OCI-LY3 (cell line): ENCODE measurements around the gene EFNB3.

Source experiments
- H2AFZ ChIP-seq: fragments of 200-600, 300-600 bp; shearing (Covaris generic); 2 replicates; pipeline ENCODE4 v1.6.0; 2014; ENCODE audit warnings: antibody characterized with exemption, low read depth, low read length
- H3K27ac ChIP-seq: fragments of 200-600, 300-600 bp; sonication (generic); 2 replicates; pipeline ENCODE4 v1.5.1; 2014; ENCODE audit warnings: mild to moderate bottlenecking, low read length, moderate library complexity, mixed read lengths
- H3K27me3 ChIP-seq: fragments of 200-600, 300-600 bp; sonication (generic); 2 replicates; pipeline ENCODE4 v1.6.1; 2014; ENCODE audit warnings: low read depth, low read length, mixed read lengths
- H3K36me3 ChIP-seq: fragments of 200-600, 300-600 bp; sonication (generic); replicated peaks from 2 replicates; pipeline ENCODE3; 2014; ENCODE audit warnings: low read depth, low read length, mixed read lengths
- H3K4me1 ChIP-seq: fragments of 300-600, 200-600 bp; sonication (generic); 2 replicates; pipeline ENCODE4 v1.6.1; 2014; ENCODE audit warnings: low read length, mixed read lengths
- H3K4me2 ChIP-seq: fragments of 200-600, 300-600 bp; sonication (generic); 2 replicates; pipeline ENCODE4 v1.6.1; 2014; ENCODE audit warnings: low read length, mixed read lengths
- H3K4me3 ChIP-seq: fragments of 300-600, 200-600 bp; sonication (generic); 2 replicates; pipeline ENCODE4 v1.5.1; 2014; ENCODE audit warnings: antibody characterized with exemption, mild to moderate bottlenecking, low read length, moderate library complexity
- H3K79me2 ChIP-seq: fragments of 300-600, 200-600 bp; shearing (Covaris generic); 2 replicates; pipeline ENCODE4 v1.6.1; 2014; ENCODE audit warnings: mild to moderate bottlenecking, low read length, mixed read lengths
- H3K9ac ChIP-seq: fragments of 300-600, 200-600 bp; shearing (Covaris generic); 2 replicates; pipeline ENCODE4 v1.6.0; 2014; ENCODE audit warnings: mild to moderate bottlenecking, low read length, moderate library complexity
- H3K9me3 ChIP-seq: fragments of 200-600, 300-600 bp; shearing (Covaris generic); 2 replicates; pipeline ENCODE4 v1.6.1; 2014; ENCODE audit warnings: low read length, mixed read lengths; ENCODE audit not compliant: insufficient read depth
- H4K20me1 ChIP-seq: fragments of 200-600, 300-600 bp; sonication (generic); 2 replicates; pipeline ENCODE4 v1.6.1; 2016; ENCODE audit warnings: low read length, mixed read lengths; ENCODE audit not compliant: insufficient read depth
- EZH2phosphoT487 ChIP-seq: fragments of 200-600 bp; shearing (Covaris generic); IDR thresholded peaks from 2 replicates; pipeline ENCODE4 v1.6.1; 2018; ENCODE audit warnings: antibody characterized with exemption, mixed run types, low read depth
- TF ChIP-seq, protein P1 (sequence below): fragments of 200-600, 300-600 bp; sonication (generic); IDR thresholded peaks from 2 replicates; pipeline ENCODE4 v1.5.1; 2014; ENCODE audit warnings: antibody characterized with exemption, low read length, low read depth

EFNB3 gene

DNA sequence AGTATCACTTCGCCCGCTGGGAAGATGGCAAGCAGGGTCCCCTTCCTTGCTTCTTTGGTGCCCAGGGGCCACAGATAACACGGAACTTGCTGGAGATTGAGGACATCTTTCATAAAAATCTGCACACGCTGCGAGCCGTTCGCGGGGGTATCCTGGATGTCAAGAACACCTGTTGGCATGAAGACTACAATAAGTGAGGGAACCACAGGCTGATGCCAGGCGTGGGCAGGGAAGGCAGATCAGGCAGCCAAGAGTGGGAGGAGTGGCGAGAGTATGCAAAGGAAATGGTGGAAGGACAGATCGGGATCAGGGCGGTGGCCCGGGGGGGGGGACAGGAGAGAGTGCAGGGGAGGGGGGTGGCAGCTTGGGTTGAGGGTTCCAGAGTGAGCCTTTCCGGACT is 34.7 kb downstream of the EFNB3 start:
- H3K79me2 ChIP-seq: no peaks in the 10 kb centered on the region
- H4K20me1 ChIP-seq: no peaks in the 10 kb centered on the region
- H3K4me2 ChIP-seq: no peak overlapping the region
- H2AFZ ChIP-seq: no peak overlapping the region
- no peaks in the 10 kb centered on the region for H3K27me3 ChIP-seq
- no peaks in the 10 kb centered on the region for H3K36me3 ChIP-seq
- H3K4me3 ChIP-seq: no peak overlapping the region
- H3K27ac ChIP-seq: no peak overlapping the region
- no peaks in the 10 kb centered on the region for H3K9me3 ChIP-seq
- H3K4me1 ChIP-seq: no peaks in the 10 kb centered on the region
- TF ChIP-seq, protein P1, sequence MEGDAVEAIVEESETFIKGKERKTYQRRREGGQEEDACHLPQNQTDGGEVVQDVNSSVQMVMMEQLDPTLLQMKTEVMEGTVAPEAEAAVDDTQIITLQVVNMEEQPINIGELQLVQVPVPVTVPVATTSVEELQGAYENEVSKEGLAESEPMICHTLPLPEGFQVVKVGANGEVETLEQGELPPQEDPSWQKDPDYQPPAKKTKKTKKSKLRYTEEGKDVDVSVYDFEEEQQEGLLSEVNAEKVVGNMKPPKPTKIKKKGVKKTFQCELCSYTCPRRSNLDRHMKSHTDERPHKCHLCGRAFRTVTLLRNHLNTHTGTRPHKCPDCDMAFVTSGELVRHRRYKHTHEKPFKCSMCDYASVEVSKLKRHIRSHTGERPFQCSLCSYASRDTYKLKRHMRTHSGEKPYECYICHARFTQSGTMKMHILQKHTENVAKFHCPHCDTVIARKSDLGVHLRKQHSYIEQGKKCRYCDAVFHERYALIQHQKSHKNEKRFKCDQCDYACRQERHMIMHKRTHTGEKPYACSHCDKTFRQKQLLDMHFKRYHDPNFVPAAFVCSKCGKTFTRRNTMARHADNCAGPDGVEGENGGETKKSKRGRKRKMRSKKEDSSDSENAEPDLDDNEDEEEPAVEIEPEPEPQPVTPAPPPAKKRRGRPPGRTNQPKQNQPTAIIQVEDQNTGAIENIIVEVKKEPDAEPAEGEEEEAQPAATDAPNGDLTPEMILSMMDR: no peak
- TF ChIP-seq EZH2phosphoT487: no peak
- no peak overlapping the region for H3K9ac ChIP-seq

DNA sequence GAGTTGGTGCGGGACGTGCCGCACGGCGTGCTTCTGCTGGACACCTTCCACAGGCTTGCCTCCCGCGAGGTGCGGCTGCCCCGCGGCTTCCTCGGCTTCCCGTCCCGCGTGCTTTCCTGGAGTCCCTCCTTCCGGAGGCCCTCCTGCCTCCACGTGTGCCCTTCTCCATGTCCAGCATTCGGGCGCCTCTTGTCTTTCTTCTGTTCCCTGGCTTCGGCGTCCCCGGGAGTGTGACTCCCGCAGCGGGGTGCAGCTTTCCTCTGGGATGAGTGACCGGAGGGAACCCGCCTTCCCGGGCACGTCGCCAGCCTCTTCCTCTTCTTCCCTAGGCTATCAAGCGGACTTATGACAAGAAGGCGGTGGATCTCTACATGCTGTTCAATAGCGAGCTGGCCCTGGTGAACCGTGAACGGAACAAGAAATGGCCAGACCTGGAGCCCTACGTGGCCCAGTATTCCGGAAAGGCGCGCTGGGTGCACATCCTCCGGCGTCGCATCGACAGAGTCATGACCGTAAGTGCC is 35.5 kb downstream of the EFNB3 start:
- Histone ChIP-seq H3K4me3 (no peak overlapping the region), H3K9me3 (no peaks in the 10 kb centered on the region), H2AFZ (no peak overlapping the region), H4K20me1 (no peaks in the 10 kb centered on the region), H3K27me3 (no peaks in the 10 kb centered on the region), H3K9ac (no peak overlapping the region), H3K4me2 (no peak overlapping the region), H3K4me1 (no peaks in the 10 kb centered on the region), H3K36me3 (no peaks in the 10 kb centered on the region), H3K27ac (no peak overlapping the region), H3K79me2 (no peaks in the 10 kb centered on the region)
- TF ChIP-seq EZH2phosphoT487: no peak
- TF ChIP-seq, protein P1: no peak

DNA sequence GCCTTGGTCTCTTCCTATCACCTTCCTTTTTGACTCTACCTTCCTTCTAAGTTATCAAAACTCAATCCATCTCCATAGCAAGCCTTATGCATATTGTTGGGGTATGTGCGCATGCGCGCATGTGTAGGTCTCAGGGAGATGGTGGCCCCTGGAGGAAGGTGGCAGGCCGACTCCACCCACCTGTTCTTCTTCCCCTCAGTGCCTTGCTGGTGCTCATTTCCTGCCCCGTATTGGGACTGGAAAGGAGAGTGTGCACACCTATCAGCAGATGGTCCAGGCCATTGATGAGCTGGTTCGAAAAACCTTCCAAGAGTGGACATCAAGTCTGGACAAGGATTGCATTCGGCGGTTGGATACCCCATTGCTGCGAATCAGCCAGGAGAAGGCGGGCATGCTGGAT is 37.7 kb downstream of the EFNB3 start:
- Histone ChIP-seq H3K4me3 (no peak overlapping the region), H3K36me3 (no peaks in the 10 kb centered on the region), H4K20me1 (no peaks in the 10 kb centered on the region), H3K79me2 (no peaks in the 10 kb centered on the region), H3K4me2 (no peak overlapping the region), H3K9ac (no peak overlapping the region), H3K27ac (no peak overlapping the region), H3K9me3 (no peaks in the 10 kb centered on the region), H3K4me1 (no peaks in the 10 kb centered on the region), H2AFZ (no peak overlapping the region), H3K27me3 (no peaks in the 10 kb centered on the region; the same call in 1 of the 2 replicates)
- TF ChIP-seq EZH2phosphoT487: no peak
- TF ChIP-seq, protein P1: no peak

DNA sequence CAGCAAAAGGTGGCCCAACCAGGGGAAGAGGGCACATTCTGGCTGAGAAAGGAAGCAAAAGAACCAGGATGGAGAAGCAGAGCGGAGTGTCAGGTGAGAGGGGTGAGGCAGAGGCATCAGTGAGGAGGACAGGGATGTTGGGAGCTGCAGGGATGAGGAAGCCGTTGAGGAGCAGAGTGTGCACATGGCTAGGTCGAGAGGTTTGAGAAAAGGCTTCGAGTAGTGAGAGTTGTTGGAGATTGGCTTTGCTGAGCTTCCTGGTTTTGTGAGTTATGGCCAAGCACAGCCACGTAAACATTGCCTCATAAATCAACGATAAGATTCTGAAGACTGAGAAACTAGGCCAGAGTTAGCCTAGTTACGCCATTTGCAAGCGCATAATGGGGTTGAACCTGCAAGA is 39.4 kb downstream of the EFNB3 start:
- Histone ChIP-seq H3K36me3 (no peaks in the 10 kb centered on the region), H3K27ac (no peak overlapping the region), H3K9me3 (no peaks in the 10 kb centered on the region), H3K4me2 (no peak overlapping the region), H3K27me3 (no peaks in the 10 kb centered on the region; the same call in 1 of the 2 replicates), H3K9ac (no peak overlapping the region), H3K4me3 (no peak overlapping the region), H4K20me1 (no peaks in the 10 kb centered on the region), H2AFZ (no peak overlapping the region), H3K4me1 (no peaks in the 10 kb centered on the region), H3K79me2 (no peaks in the 10 kb centered on the region)
- TF ChIP-seq, protein P1: no peak
- TF ChIP-seq EZH2phosphoT487: no peak
